Activated naive CD4-positive, alpha-beta T cell treated with anti-CD3 and anti-CD28 coated beads, Interleukin-2, amount 10 ng/mL, durations not matched to agents 7 days and 5 days (primary cell): Measurements from ENCODE around the gene CDC42EP4.

Experiments
- CTCF ChIA-PET: fragments of 350-600 bp; sonication (Branson Sonifier 250); formaldehyde crosslinking; loops from one replicate; lab custom pipeline; 2021; ENCODE audit warnings: antibody characterized with exemption; lab: Charles Lee
- DNase-seq: peaks from one replicate; pipeline ENCODE4 v3.0.0-alpha.2; 2020
- H3K27ac Mint-ChIP-seq: one replicate; pipeline ENCODE4 v1.8.0; 2021; ENCODE audit warnings: mild to moderate bottlenecking, moderate library complexity, mixed read lengths
- H3K27me3 Mint-ChIP-seq: one replicate; pipeline ENCODE4 v1.8.0; 2021; ENCODE audit warnings: mild to moderate bottlenecking, mixed read lengths
- H3K36me3 Mint-ChIP-seq: one replicate; pipeline ENCODE4 v1.8.0; 2021; ENCODE audit warnings: mixed read lengths
- H3K4me1 Mint-ChIP-seq: one replicate; pipeline ENCODE4 v1.8.0; 2021; ENCODE audit warnings: mixed read lengths
- H3K4me3 Mint-ChIP-seq: one replicate; pipeline ENCODE4 v1.8.0; 2021; ENCODE audit warnings: mild to moderate bottlenecking, moderate library complexity, mixed read lengths
- H3K9me3 Mint-ChIP-seq: one replicate; pipeline ENCODE4 v1.8.0; 2021; ENCODE audit warnings: mixed read lengths

Gene CDC42EP4

GRCh38 chr17:73305845-73306836 lies 5.7 kb downstream of the CDC42EP4 start:
- H3K4me1 Mint-ChIP-seq, result peaks cover 15% of the 10 kb centered on the region
- no peak overlapping the region for H3K27ac Mint-ChIP-seq
- H3K4me3 Mint-ChIP-seq, result no peak overlapping the region
- no peaks in the 10 kb centered on the region for H3K36me3 Mint-ChIP-seq
- H3K27me3 Mint-ChIP-seq, result peaks cover 57% of the 10 kb centered on the region
- CTCF ChIA-PET, result no interaction called here
- H3K9me3 Mint-ChIP-seq, result no peaks in the 10 kb centered on the region
- DNase-seq, result no peak

GRCh38 chr17:73304971-73305812 lies 6.6 kb downstream of the CDC42EP4 start:
- CTCF ChIA-PET, result no interaction called here
- Mint-ChIP-seq H3K36me3 (no peaks in the 10 kb centered on the region), H3K4me1 (peaks cover 12% of the 10 kb centered on the region), H3K27ac (no peak overlapping the region), H3K27me3 (peaks cover 50% of the 10 kb centered on the region), H3K4me3 (no peak overlapping the region), H3K9me3 (no peaks in the 10 kb centered on the region)
- no peak for DNase-seq

- H3K4me1 Mint-ChIP-seq, result peaks cover 8% of the 10 kb centered on the region
- peaks cover 50% of the 10 kb centered on the region for H3K27me3 Mint-ChIP-seq
- no peak overlapping the region for H3K4me3 Mint-ChIP-seq
- H3K27ac Mint-ChIP-seq, result no peak overlapping the region
- no peaks in the 10 kb centered on the region for H3K36me3 Mint-ChIP-seq
- CTCF ChIA-PET, result no interaction called here
- no peaks in the 10 kb centered on the region for H3K9me3 Mint-ChIP-seq
- DNase-seq, result no peak
Measured at GRCh38 chr17:73304438-73304837, 7.4 kb downstream of the CDC42EP4 start.

GRCh38 chr17:73302189-73302588 lies 9.6 kb downstream of the CDC42EP4 start:
- Mint-ChIP-seq H3K4me1 (peaks cover 6% of the 10 kb centered on the region), H3K4me3 (no peak overlapping the region), H3K27me3 (peaks cover 44% of the 10 kb centered on the region), H3K9me3 (no peaks in the 10 kb centered on the region), H3K27ac (no peak overlapping the region), H3K36me3 (no peaks in the 10 kb centered on the region)
- DNase-seq, result no peak
- CTCF ChIA-PET, result interaction anchor here (0.6 to 0.9 kb wide), 3 partner anchors 9 to 684 kb away, joined by 3 to 5 read pairs (median 3); no protein-coding TSS in a partner anchor

GRCh38 chr17:73301369-73301768 lies 10.4 kb downstream of the CDC42EP4 start:
- Mint-ChIP-seq H3K27me3 (peaks cover 36% of the 10 kb centered on the region), H3K4me3 (no peak overlapping the region), H3K36me3 (no peaks in the 10 kb centered on the region), H3K4me1 (peaks cover 6% of the 10 kb centered on the region), H3K27ac (no peak overlapping the region), H3K9me3 (no peaks in the 10 kb centered on the region)
- CTCF ChIA-PET, result interaction anchor here (0.7 kb wide), 1 partner anchor 684 kb away, joined by 5 read pairs; no protein-coding TSS in a partner anchor
- DNase-seq, result no peak

GRCh38 chr17:73300392-73300791 lies 11.4 kb downstream of the CDC42EP4 start:
- CTCF ChIA-PET, result no interaction called here
- no peak overlapping the region for H3K27ac Mint-ChIP-seq
- H3K4me1 Mint-ChIP-seq, result peaks cover 4% of the 10 kb centered on the region

GRCh38 chr17:73297934-73298861 lies 13.6 kb downstream of the CDC42EP4 start:
- no peak for DNase-seq
- no peak overlapping the region for H3K27ac Mint-ChIP-seq
- H3K4me1 Mint-ChIP-seq, result no peaks in the 10 kb centered on the region
- no peak overlapping the region for H3K4me3 Mint-ChIP-seq
- no peaks in the 10 kb centered on the region for H3K9me3 Mint-ChIP-seq
- peaks cover 21% of the 10 kb centered on the region for H3K27me3 Mint-ChIP-seq
- no peaks in the 10 kb centered on the region for H3K36me3 Mint-ChIP-seq
- CTCF ChIA-PET, result interaction anchor here (1.3 kb wide), 1 partner anchor 13 kb away, joined by 4 read pairs; no protein-coding TSS in a partner anchor

More at GRCh38 chr17:73300392-73300791, 11.4 kb downstream of the CDC42EP4 start:
- Mint-ChIP-seq H3K36me3 (no peaks in the 10 kb centered on the region), H3K4me3 (no peak overlapping the region), H3K9me3 (no peaks in the 10 kb centered on the region), H3K27me3 (peaks cover 35% of the 10 kb centered on the region)
- no peak for DNase-seq

GRCh38 chr17:73293480-73293911 lies 18.3 kb downstream of the CDC42EP4 start:
- H3K36me3 Mint-ChIP-seq, result no peaks in the 10 kb centered on the region
- peaks cover 25% of the 10 kb centered on the region for H3K4me1 Mint-ChIP-seq
- peaks cover 15% of the 10 kb centered on the region for H3K27me3 Mint-ChIP-seq
- DNase-seq, result no peak
- H3K4me3 Mint-ChIP-seq, result no peak overlapping the region
- no peak overlapping the region for H3K27ac Mint-ChIP-seq
- CTCF ChIA-PET, result no interaction called here
- no peaks in the 10 kb centered on the region for H3K9me3 Mint-ChIP-seq

- CTCF ChIA-PET, result no interaction called here
- Mint-ChIP-seq H3K27ac (no peak overlapping the region), H3K36me3 (no peaks in the 10 kb centered on the region), H3K4me3 (no peak overlapping the region), H3K4me1 (peaks cover 25% of the 10 kb centered on the region), H3K9me3 (no peaks in the 10 kb centered on the region), H3K27me3 (peaks cover 10% of the 10 kb centered on the region)
- no peak for DNase-seq
Measured at GRCh38 chr17:73293031-73293430, 18.8 kb downstream of the CDC42EP4 start.

GRCh38 chr17:73292031-73292531 lies 19.7 kb downstream of the CDC42EP4 start:
- Mint-ChIP-seq H3K4me3 (no peak overlapping the region), H3K36me3 (no peaks in the 10 kb centered on the region), H3K27me3 (peaks cover 16% of the 10 kb centered on the region), H3K9me3 (no peaks in the 10 kb centered on the region), H3K4me1 (peaks cover 25% of the 10 kb centered on the region), H3K27ac (no peak overlapping the region)
- no peak for DNase-seq
- CTCF ChIA-PET, result interaction anchor here (1.7 kb wide), 1 partner anchor 78 kb away, joined by 4 read pairs; no protein-coding TSS in a partner anchor

GRCh38 chr17:73291260-73291801 lies 20.5 kb downstream of the CDC42EP4 start:
- DNase-seq, result no peak
- no peak overlapping the region for H3K4me3 Mint-ChIP-seq
- H3K27ac Mint-ChIP-seq, result no peak overlapping the region
- H3K36me3 Mint-ChIP-seq, result no peaks in the 10 kb centered on the region
- H3K27me3 Mint-ChIP-seq, result peaks cover 16% of the 10 kb centered on the region
- CTCF ChIA-PET, result interaction anchor here (1.0 to 1.7 kb wide), 3 partner anchors 20 to 134 kb away, joined by 3 to 4 read pairs (median 4); no protein-coding TSS in a partner anchor
- H3K4me1 Mint-ChIP-seq, result peaks cover 25% of the 10 kb centered on the region
- no peaks in the 10 kb centered on the region for H3K9me3 Mint-ChIP-seq

GRCh38 chr17:73290399-73291259 lies 21.2 kb downstream of the CDC42EP4 start:
- H3K9me3 Mint-ChIP-seq, result no peaks in the 10 kb centered on the region
- no peak overlapping the region for H3K4me3 Mint-ChIP-seq
- CTCF ChIA-PET, result interaction anchor here (1.0 to 1.7 kb wide), 3 partner anchors 20 to 134 kb away, joined by 3 to 4 read pairs (median 4); no protein-coding TSS in a partner anchor
- no peak for DNase-seq
- no peaks in the 10 kb centered on the region for H3K36me3 Mint-ChIP-seq
- H3K27ac Mint-ChIP-seq, result no peak overlapping the region
- H3K4me1 Mint-ChIP-seq, result peaks cover 25% of the 10 kb centered on the region
- peaks cover 16% of the 10 kb centered on the region for H3K27me3 Mint-ChIP-seq
